GM12875 (cell line): Measurements from ENCODE around the gene RECQL.
"Not testable (repeated sequence)": the region's sequence is repeated elsewhere in the genome, so short reads cannot be mapped to it uniquely, and the experiment has no call there.

Source experiments
- H3K4me3 ChIP-seq: one replicate; pipeline ENCODE4 v1.5.1; 2011; ENCODE audit warnings: low read depth, low read length, control low read depth
- CTCF ChIP-seq: IDR thresholded peaks from 2 replicates; pipeline ENCODE4 v1.5.1; 2011; ENCODE audit warnings: low read depth, mild to moderate bottlenecking, control low read depth, inconsistent platforms, low read length, moderate library complexity, borderline replicate concordance; ENCODE audit not compliant: insufficient read depth

The RECQL gene

GRCh38 chr12:21478756-21479455 is 22.5 kb downstream of the RECQL start:
- TF ChIP-seq CTCF, result no peak
- H3K4me3 ChIP-seq, result no peak overlapping the region

- no peak for TF ChIP-seq CTCF
Measured at GRCh38 chr12:21476949-21477348, 24.5 kb downstream of the RECQL start.

GRCh38 chr12:21475552-21475951 is 25.9 kb downstream of the RECQL start:
- TF ChIP-seq CTCF, result no peak
- no peak overlapping the region for H3K4me3 ChIP-seq

More at GRCh38 chr12:21476949-21477348, 24.5 kb downstream of the RECQL start:
- no peak overlapping the region for H3K4me3 ChIP-seq

GRCh38 chr12:21472197-21472823 is 29.1 kb downstream of the RECQL start:
- no peak overlapping the region for H3K4me3 ChIP-seq
- no peak for TF ChIP-seq CTCF

- TF ChIP-seq CTCF, result no peak
- no peak overlapping the region for H3K4me3 ChIP-seq
Measured at GRCh38 chr12:21471294-21471693, 30.1 kb downstream of the RECQL start.

GRCh38 chr12:21467334-21467733 is 34.1 kb downstream of the RECQL start:
- H3K4me3 ChIP-seq, result not testable (repeated sequence)

GRCh38 chr12:21459474-21459873 is 42.0 kb downstream of the RECQL start:
- H3K4me3 ChIP-seq, result no peak overlapping the region
- no peak for TF ChIP-seq CTCF

- no peak overlapping the region for H3K4me3 ChIP-seq
- TF ChIP-seq CTCF, result no peak
Measured at GRCh38 chr12:21456291-21456780, 45.1 kb downstream of the RECQL start.
